H9 (cell line): ENCODE measurements around the gene SPTA1. TPM values are rescaled to one million over a fixed set of nuclear protein-coding genes. Genes with fewer than 3 reads are reported as not detected.

ENCODE experiments used
- DNase-seq: peaks from one replicate; pipeline ENCODE4 v3.0.0-alpha.2; 2017
- H2AFZ ChIP-seq: one replicate; pipeline ENCODE4 v1.6.1; 2013; ENCODE audit warnings: mild to moderate bottlenecking, low read length, control low read depth, moderate library complexity
- H2AK5ac ChIP-seq: 2 replicates; pipeline ENCODE4 v1.6.1; 2013; ENCODE audit warnings: low read length, control low read depth, mixed read lengths; ENCODE audit not compliant: insufficient read length
- H2BK120ac ChIP-seq: one replicate; pipeline ENCODE4 v1.6.1; 2013; ENCODE audit warnings: low read depth, mild to moderate bottlenecking, low read length, control low read depth, inconsistent platforms; ENCODE audit not compliant: poor library complexity, severe bottlenecking
- H2BK12ac ChIP-seq: 2 replicates; pipeline ENCODE4 v1.6.1; 2013; ENCODE audit warnings: low read length, control low read depth, mixed read lengths, low read depth; ENCODE audit not compliant: insufficient read length
- H2BK15ac ChIP-seq: 2 replicates; pipeline ENCODE4 v1.6.1; 2013; ENCODE audit warnings: low read depth, low read length, control low read depth
- H2BK20ac ChIP-seq: one replicate; pipeline ENCODE4 v1.6.1; 2013; ENCODE audit warnings: low read depth, mild to moderate bottlenecking, low read length, control low read depth, inconsistent platforms; ENCODE audit not compliant: poor library complexity, severe bottlenecking
- H2BK5ac ChIP-seq: 2 replicates; pipeline ENCODE4 v1.6.1; 2013; ENCODE audit warnings: low read length, control low read depth, mixed read lengths; ENCODE audit not compliant: insufficient read length
- H3K14ac ChIP-seq: 2 replicates; pipeline ENCODE4 v1.6.1; 2013; ENCODE audit warnings: low read length, control low read depth; ENCODE audit not compliant: insufficient read depth
- H3K18ac ChIP-seq: 2 replicates; pipeline ENCODE4 v1.6.1; 2013; ENCODE audit warnings: low read depth, mild to moderate bottlenecking, mixed read lengths, low read length, control low read depth; ENCODE audit not compliant: insufficient read length
- H3K23ac ChIP-seq: 2 replicates; pipeline ENCODE4 v1.6.1; 2013; ENCODE audit warnings: low read length, control low read depth, mixed read lengths, low read depth; ENCODE audit not compliant: insufficient read length
- H3K23me2 ChIP-seq: 2 replicates; pipeline ENCODE4 v1.6.1; 2013; ENCODE audit warnings: low read depth, mild to moderate bottlenecking, mixed read lengths, low read length, control low read depth; ENCODE audit not compliant: insufficient read length, poor library complexity, severe bottlenecking
- H3K27ac ChIP-seq: 2 replicates; pipeline ENCODE4 v1.5.1; 2013; ENCODE audit warnings: low read length, control low read depth, mixed read lengths, low read depth; ENCODE audit not compliant: insufficient read length
- H3K27me3 ChIP-seq: 2 replicates; pipeline ENCODE4 v1.6.1; 2013; ENCODE audit warnings: low read length, control low read depth, inconsistent platforms; ENCODE audit not compliant: insufficient read depth
- H3K4ac ChIP-seq: 2 replicates; pipeline ENCODE4 v1.6.1; 2013; ENCODE audit warnings: low read depth, mild to moderate bottlenecking, control low read depth, inconsistent platforms, low read length, moderate library complexity
- H3K4me1 ChIP-seq: 2 replicates; pipeline ENCODE4 v1.6.1; 2013; ENCODE audit warnings: low read length, control low read depth, inconsistent platforms; ENCODE audit not compliant: insufficient read depth
- H3K4me2 ChIP-seq: 2 replicates; pipeline ENCODE4 v1.6.1; 2013; ENCODE audit warnings: low read length, control low read depth, mixed read lengths; ENCODE audit not compliant: insufficient read length, insufficient read depth
- H3K56ac ChIP-seq: 2 replicates; pipeline ENCODE4 v1.6.1; 2013; ENCODE audit warnings: low read depth, mild to moderate bottlenecking, mixed read lengths, low read length, control low read depth; ENCODE audit not compliant: insufficient read length
- H3K79me1 ChIP-seq: 2 replicates; pipeline ENCODE4 v1.6.1; 2013; ENCODE audit warnings: low read depth, mild to moderate bottlenecking, moderate library complexity, low read length, control low read depth, inconsistent platforms; ENCODE audit not compliant: insufficient read depth, poor library complexity, severe bottlenecking
- H3K79me2 ChIP-seq: 2 replicates; pipeline ENCODE4 v1.6.1; 2013; ENCODE audit warnings: low read length, control low read depth, inconsistent platforms; ENCODE audit not compliant: insufficient read depth
- H3K9ac ChIP-seq: 2 replicates; pipeline ENCODE4 v1.6.1; 2013; ENCODE audit warnings: low read length, control low read depth, mixed read lengths; ENCODE audit not compliant: insufficient read length; ENCODE audit errors: extremely low read depth
- H3K9me3 ChIP-seq: one replicate; pipeline ENCODE4 v1.6.1; 2013; ENCODE audit warnings: low read depth, low read length, inconsistent platforms; ENCODE audit not compliant: control insufficient read depth
- H3T11ph ChIP-seq: one replicate; pipeline ENCODE4 v1.6.1; 2013; ENCODE audit warnings: mild to moderate bottlenecking, low read length, control low read depth, inconsistent platforms
- H4K20me1 ChIP-seq: one replicate; pipeline ENCODE4 v1.6.1; 2013; ENCODE audit not compliant: control insufficient read depth, insufficient read length, insufficient read depth
- H4K5ac ChIP-seq: 2 replicates; pipeline ENCODE4 v1.6.1; 2013; ENCODE audit warnings: low read depth, mild to moderate bottlenecking, mixed read lengths, low read length, control low read depth; ENCODE audit not compliant: insufficient read length
- H4K8ac ChIP-seq: replicated peaks from 2 replicates; pipeline ENCODE4 v1.6.1; 2013; ENCODE audit warnings: low read length, control low read depth, mixed read lengths, low read depth; ENCODE audit not compliant: insufficient read length
- H4K91ac ChIP-seq: 2 replicates; pipeline ENCODE4 v1.6.1; 2013; ENCODE audit warnings: low read depth, mild to moderate bottlenecking, moderate library complexity, mixed read lengths, low read length, control low read depth; ENCODE audit not compliant: insufficient read length
- H3K27ac Mint-ChIP-seq, 3 experiments: 2 replicates in 2 of 3; 3 replicates in 1 of 3; pipeline ENCODE4 v1.8.0; 2020 to 2021; ENCODE audit warnings: mixed read lengths in 3 of 3, mild to moderate bottlenecking in 1 of 3, moderate library complexity in 1 of 3
- H3K27me3 Mint-ChIP-seq: 2 replicates; pipeline ENCODE4 v1.8.0; 2021; ENCODE audit warnings: low read depth, mild to moderate bottlenecking, moderate library complexity, mixed read lengths
- H3K36me3 Mint-ChIP-seq, 3 experiments: 2 replicates in 2 of 3; 3 replicates in 1 of 3; pipeline ENCODE4 v1.8.0; 2020 to 2021; ENCODE audit warnings: low read depth in 3 of 3, mixed read lengths in 3 of 3; ENCODE audit not compliant: insufficient read depth in 1 of 3
- H3K4me1 Mint-ChIP-seq, 2 experiments: 2 replicates each; pipeline ENCODE4 v1.8.0; 2020; ENCODE audit warnings: mixed read lengths in 2 of 2
- H3K4me3 Mint-ChIP-seq, 2 experiments: 2 replicates in 1 of 2; 3 replicates in 1 of 2; pipeline ENCODE4 v1.8.0; 2020 to 2021; ENCODE audit warnings: mild to moderate bottlenecking in 2 of 2, mixed read lengths in 2 of 2, moderate library complexity in 1 of 2
- H3K9me3 Mint-ChIP-seq, 2 experiments: 2 replicates in 1 of 2; 3 replicates in 1 of 2; pipeline ENCODE4 v1.8.0; 2020; ENCODE audit warnings: mild to moderate bottlenecking in 2 of 2, mixed read lengths in 2 of 2, moderate library complexity in 1 of 2
- CTCF ChIP-seq: fragments of 200-600 bp; sonication (generic); conservative IDR thresholded peaks from 3 replicates; pipeline ENCODE4 v1.8.0; 2021; ENCODE audit warnings: antibody characterized with exemption, mild to moderate bottlenecking
- WGBS: extraction: QIAGEN DNeasy Blood & Tissue Kit; methylation state at CpG from one replicate; pipeline ENCODE4 v1.1.7; 2013; ENCODE audit warnings: missing lambda C conversion rate, low lambda C conversion rate, mixed read lengths; ENCODE audit not compliant: insufficient read length; ENCODE audit errors: extremely low coverage; 5-methylcytosine and 5-hydroxymethylcytosine counted together
- total RNA-seq: library from RNA; stranded (reverse); gene quantifications from 2 replicates; pipeline ENCODE4 v1.2.1, GENCODE V29; 2021

Gene SPTA1
- total RNA-seq, 1 experiment from 2014 or later = not detected

- DNase-seq = no peak
- no peak overlapping the region for H2AFZ ChIP-seq
- no peaks in the 10 kb centered on the region for H3K9me3 ChIP-seq
- no peaks in the 10 kb centered on the region for H3K4me1 ChIP-seq
- no peak overlapping the region for H2BK120ac ChIP-seq
- no peaks in the 10 kb centered on the region for H3K27me3 ChIP-seq
- H3K36me3 Mint-ChIP-seq = no peaks in the 10 kb centered on the region
- no peak overlapping the region for H3K4ac ChIP-seq
- H2BK20ac ChIP-seq = no peak overlapping the region
- H2BK5ac ChIP-seq = no peak overlapping the region
- no peak overlapping the region for H3K23ac ChIP-seq
- no peak for TF ChIP-seq CTCF
- no peak overlapping the region for H3K18ac ChIP-seq
- H3K4me3 Mint-ChIP-seq = no peak overlapping the region
- no peaks in the 10 kb centered on the region; the same call in 1 of the 2 replicates for H3K27me3 Mint-ChIP-seq
- H3K14ac ChIP-seq = no peak overlapping the region
- H3K27ac Mint-ChIP-seq = peak overlapping the region in 1 of 3 experiments; percentile 30; a peak in 1 of 7 replicates
- no peak overlapping the region for H4K8ac ChIP-seq
- no peak overlapping the region for H2BK15ac ChIP-seq
- H3K9ac ChIP-seq = no peak overlapping the region
- H4K91ac ChIP-seq = no peak overlapping the region
- no peak overlapping the region for H2AK5ac ChIP-seq
- no peaks in the 10 kb centered on the region for H3K79me2 ChIP-seq
- no peak overlapping the region for H3K27ac ChIP-seq
- no CpG with 5 or more reads among the region's 2 CpGs for WGBS
- no peak overlapping the region for H4K5ac ChIP-seq
- H2BK12ac ChIP-seq = no peak overlapping the region
- no peaks in the 10 kb centered on the region for H3K4me1 Mint-ChIP-seq
- no peaks in the 10 kb centered on the region for H3K79me1 ChIP-seq
- no peak overlapping the region for H3K4me2 ChIP-seq
- no peak overlapping the region for H3T11ph ChIP-seq
- H3K56ac ChIP-seq = no peak overlapping the region
- no peaks in the 10 kb centered on the region for H4K20me1 ChIP-seq
- no peaks in the 10 kb centered on the region for H3K23me2 ChIP-seq
- no peaks in the 10 kb centered on the region for H3K9me3 Mint-ChIP-seq
Measured at GRCh38 chr1:158706096-158706495, 19.6 kb upstream of the SPTA1 start.
